A549 (cell line): ENCODE measurements around the gene FREM1. TPM values are rescaled to one million over a fixed set of nuclear protein-coding genes. Genes with fewer than 3 reads are reported as not detected.

ENCODE experiments used
- ATAC-seq, 2 experiments: fragments of 200-7000 bp in 1 of 2; fragments of >200 bp in 1 of 2; cut with Nextera tagmentation in 1 of 2; cut with Tn5 transposase in 1 of 2; 3 replicates each; pipeline versions ENCODE4 v1.8.0 to v1.9.1; 2018 to 2020; ENCODE audit warnings: mild to moderate bottlenecking in 1 of 2, moderate library complexity in 1 of 2
- CTCF ChIA-PET: fragments of 300-600 bp; sonication (Branson Sonifier 250); formaldehyde crosslinking; extraction: SDS; loops from one replicate; lab custom pipeline; 2021; ENCODE audit warnings: antibody characterized with exemption, inconsistent platforms; lab: Yijun Ruan, JAX
- POLR2A ChIA-PET: fragments of 350-600 bp; formaldehyde crosslinking; extraction: SDS; loops from one replicate; lab custom pipeline; 2021; ENCODE audit warnings: antibody characterized with exemption, inconsistent platforms; lab: Yijun Ruan, JAX
- DNase-seq, 2 experiments: peaks; one replicate each; pipeline versions ENCODE4 v3.0.0 to v3.0.0-alpha.2; 2011 to 2016; ENCODE audit warnings: low read depth in 1 of 2, low spot score in 1 of 2
- FAIRE-seq: peaks from 2 replicates; lab custom pipeline; 2011; peaks lifted over from hg19 to GRCh38; lab: Jason Lieb, UNC
- H3K27ac ChIP-seq, 2 experiments: fragments of >200 bp; sonication (Bioruptor Twin); formaldehyde crosslinking; 3 replicates each; pipeline ENCODE4 v1.5.1; 2016 to 2017
- H3K4me1 ChIP-seq: fragments of >200 bp; sonication (Bioruptor Twin); formaldehyde crosslinking; 3 replicates; pipeline ENCODE4 v1.6.1; 2016
- H3K4me2 ChIP-seq: fragments of >200 bp; sonication (Bioruptor Twin); formaldehyde crosslinking; 3 replicates; pipeline ENCODE4 v1.6.1; 2016
- H3K4me3 ChIP-seq: fragments of >200 bp; sonication (Bioruptor Twin); formaldehyde crosslinking; 3 replicates; pipeline ENCODE4 v1.5.1; 2016
- H3K9me3 ChIP-seq: fragments of >200 bp; sonication (Bioruptor Twin); formaldehyde crosslinking; 3 replicates; pipeline ENCODE4 v1.6.1; 2016
- FOSB ChIP-seq: fragments of 250-450 bp; sonication (Bioruptor Pico); IDR thresholded peaks from 2 replicates; pipeline ENCODE4 v1.5.0; 2020; ENCODE audit warnings: mild to moderate bottlenecking, moderate library complexity
- FOSL2 ChIP-seq, 2 experiments: fragments of 450-650 bp in 1 of 2; fragments of >200 bp in 1 of 2; sonication (Bioruptor Twin) in 1 of 2; formaldehyde crosslinking; IDR thresholded peaks; 2 replicates each; pipeline versions ENCODE4 v1.5.0 to v1.6.1; 2016 to 2020; ENCODE audit warnings: mild to moderate bottlenecking in 1 of 2, moderate library complexity in 1 of 2
- FOXS1 ChIP-seq: fragments of 250-450 bp; sonication (Bioruptor Pico); IDR thresholded peaks from 2 replicates; pipeline ENCODE4 v1.5.0; 2020; ENCODE audit warnings: mild to moderate bottlenecking, moderate library complexity
- HDAC2 ChIP-seq: fragments of 200-600 bp; sonication (generic); IDR thresholded peaks from 2 replicates; pipeline ENCODE4 v1.6.1; 2016
- HOXA7 ChIP-seq: fragments of 250-450 bp; sonication (Bioruptor Pico); IDR thresholded peaks from 2 replicates; pipeline ENCODE4 v1.5.0; 2020; ENCODE audit warnings: mild to moderate bottlenecking, moderate library complexity
- HOXB5 ChIP-seq: fragments of 250-450 bp; sonication (Bioruptor Pico); IDR thresholded peaks from 2 replicates; pipeline ENCODE4 v1.5.0; 2020; ENCODE audit warnings: mild to moderate bottlenecking, moderate library complexity
- MAFK ChIP-seq: fragments of 450-650 bp; IDR thresholded peaks from 2 replicates; pipeline ENCODE4 v1.6.1; 2014; ENCODE audit not compliant: partially characterized antibody
- POLR2A ChIP-seq: IDR thresholded peaks from 2 replicates; pipeline ENCODE4 v1.6.1; 2012; ENCODE audit warnings: mild to moderate bottlenecking, low read length
- RAD21 ChIP-seq, 2 experiments: fragments of >200 bp in 1 of 2; sonication (Bioruptor Twin) in 1 of 2; formaldehyde crosslinking in 1 of 2; IDR thresholded peaks in 1 of 2; conservative IDR thresholded peaks in 1 of 2; 2 replicates in 1 of 2; 3 replicates in 1 of 2; pipeline ENCODE4 v1.6.1; 2012 to 2018; ENCODE audit warnings: inconsistent platforms in 1 of 2
- RFX5 ChIP-seq: fragments of 450-650 bp; IDR thresholded peaks from 2 replicates; pipeline ENCODE4 v1.7.1; 2014; ENCODE audit warnings: antibody characterized with exemption, mild to moderate bottlenecking, moderate library complexity
- RNF2 ChIP-seq: fragments of 200-600 bp; sonication (generic); IDR thresholded peaks from 2 replicates; pipeline ENCODE4 v1.6.1; 2016; ENCODE audit warnings: low read depth, mild to moderate bottlenecking, antibody characterized with exemption, moderate library complexity, borderline replicate concordance
- TP53 ChIP-seq: fragments of 250-450 bp; sonication (Bioruptor Pico); IDR thresholded peaks from 2 replicates; pipeline ENCODE4 v1.5.0; 2021; ENCODE audit warnings: mild to moderate bottlenecking, moderate library complexity
- ZFP36 ChIP-seq: fragments of 450-650 bp; IDR thresholded peaks from 2 replicates; pipeline ENCODE4 v1.6.1; 2014; ENCODE audit warnings: borderline replicate concordance; ENCODE audit not compliant: partially characterized antibody
- ZNF302 ChIP-seq: fragments of 250-450 bp; sonication (Bioruptor Pico); IDR thresholded peaks from 2 replicates; pipeline ENCODE4 v1.9.0; 2021; ENCODE audit warnings: inconsistent platforms, mild to moderate bottlenecking, moderate library complexity
- WGBS: methylation state at CpG from one replicate; pipeline ENCODE4 v1.1.6; 2017; ENCODE audit errors: missing lambda C conversion rate; 5-methylcytosine and 5-hydroxymethylcytosine counted together
- polyA plus RNA-seq, 4 experiments: library from polyadenylated mRNA; depleted of rRNA in 3 of 4; stranded (reverse); fragments of >200 nt; fragmentation: RNase III in 1 of 4; extraction: RNeasy Plus Mini Kit Qiagen cat#74134 plus additional on column Dnase treatment in 1 of 4; gene quantifications; 2 replicates in 3 of 4; 3 replicates in 1 of 4; pipeline ENCODE4 v1.2.3, GENCODE V29; 2011 to 2017
- TF ChIP-seq, protein P1 (sequence below): IDR thresholded peaks from 2 replicates; pipeline ENCODE4 v1.6.1; 2012
- TF ChIP-seq, protein P2 (sequence below): fragments of 200-600 bp; sonication (generic); IDR thresholded peaks from 2 replicates; pipeline ENCODE4 v1.6.1; 2016; ENCODE audit warnings: antibody characterized with exemption, mild to moderate bottlenecking, moderate library complexity
- TF ChIP-seq, protein P3 (sequence below): fragments of >200 bp; sonication (Bioruptor Twin); formaldehyde crosslinking; IDR thresholded peaks from 3 replicates; pipeline ENCODE4 v1.6.1; 2016
- TF ChIP-seq, protein P4 (sequence below): IDR thresholded peaks from 2 replicates; pipeline ENCODE4 v1.6.1; 2012

FREM1 gene
- polyA plus RNA-seq, 2 of the 4 experiments (the other 2 are of a cell fraction): not detected

DNA sequence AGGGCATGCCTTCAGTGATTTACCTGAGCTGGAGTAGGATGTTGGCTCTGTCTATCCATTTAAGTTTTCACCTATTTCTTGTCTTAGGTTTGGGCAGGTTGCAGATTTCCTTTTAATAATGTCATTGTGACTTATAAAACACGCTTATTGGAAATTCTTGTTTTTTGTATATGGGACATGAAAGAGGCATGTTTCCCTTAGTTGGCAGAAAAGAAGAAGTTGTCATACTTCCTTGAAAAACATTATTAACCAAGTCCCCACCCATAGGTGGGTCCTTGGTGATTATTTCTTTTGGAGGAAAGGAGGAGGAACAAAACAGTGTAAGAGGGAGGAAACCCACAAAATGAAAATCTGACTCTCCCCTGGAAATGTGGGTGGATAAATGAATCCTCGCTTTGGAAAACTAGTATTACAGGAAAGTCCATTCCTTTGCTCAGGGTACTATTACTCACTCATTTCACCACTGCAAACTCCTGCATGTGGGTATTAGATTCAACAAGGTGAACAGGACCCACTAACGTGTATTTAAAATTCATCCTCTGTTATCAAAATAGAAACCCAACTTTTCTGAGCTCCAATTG lies 197.0 kb downstream of the FREM1 start:
- DNase-seq (no peak), FAIRE-seq (no peak), ATAC-seq (no peak)
- 8% methylated on average over 3 of the region's 3 CpGs for WGBS
- Histone ChIP-seq H3K4me3 (no peak overlapping the region), H3K27ac (no peak overlapping the region), H3K4me2 (no peak overlapping the region), H3K9me3 (no peaks in the 10 kb centered on the region), H3K4me1 (no peaks in the 10 kb centered on the region)
- CTCF ChIA-PET: interaction anchor here (1.4 kb wide), 1 partner anchor 55 kb away, joined by 3 read pairs; no protein-coding TSS in a partner anchor
- POLR2A ChIA-PET: no interaction called here
- TF ChIP-seq RAD21 (conservative IDR thresholded peaks at IDR 0.05 in 1 of 2, IDR thresholded peaks at IDR 0.05 in 1 of 2) (no peak), MAFK (peak; percentile 49), ZNF302 (CRISPR knock-in tag) (no peak), FOXS1 (CRISPR knock-in tag) (no peak)
- TF ChIP-seq, protein P1, sequence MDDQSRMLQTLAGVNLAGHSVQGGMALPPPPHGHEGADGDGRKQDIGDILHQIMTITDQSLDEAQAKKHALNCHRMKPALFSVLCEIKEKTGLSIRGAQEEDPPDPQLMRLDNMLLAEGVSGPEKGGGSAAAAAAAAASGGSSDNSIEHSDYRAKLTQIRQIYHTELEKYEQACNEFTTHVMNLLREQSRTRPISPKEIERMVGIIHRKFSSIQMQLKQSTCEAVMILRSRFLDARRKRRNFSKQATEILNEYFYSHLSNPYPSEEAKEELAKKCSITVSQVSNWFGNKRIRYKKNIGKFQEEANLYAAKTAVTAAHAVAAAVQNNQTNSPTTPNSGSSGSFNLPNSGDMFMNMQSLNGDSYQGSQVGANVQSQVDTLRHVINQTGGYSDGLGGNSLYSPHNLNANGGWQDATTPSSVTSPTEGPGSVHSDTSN: no peak
- TF ChIP-seq, protein P2, sequence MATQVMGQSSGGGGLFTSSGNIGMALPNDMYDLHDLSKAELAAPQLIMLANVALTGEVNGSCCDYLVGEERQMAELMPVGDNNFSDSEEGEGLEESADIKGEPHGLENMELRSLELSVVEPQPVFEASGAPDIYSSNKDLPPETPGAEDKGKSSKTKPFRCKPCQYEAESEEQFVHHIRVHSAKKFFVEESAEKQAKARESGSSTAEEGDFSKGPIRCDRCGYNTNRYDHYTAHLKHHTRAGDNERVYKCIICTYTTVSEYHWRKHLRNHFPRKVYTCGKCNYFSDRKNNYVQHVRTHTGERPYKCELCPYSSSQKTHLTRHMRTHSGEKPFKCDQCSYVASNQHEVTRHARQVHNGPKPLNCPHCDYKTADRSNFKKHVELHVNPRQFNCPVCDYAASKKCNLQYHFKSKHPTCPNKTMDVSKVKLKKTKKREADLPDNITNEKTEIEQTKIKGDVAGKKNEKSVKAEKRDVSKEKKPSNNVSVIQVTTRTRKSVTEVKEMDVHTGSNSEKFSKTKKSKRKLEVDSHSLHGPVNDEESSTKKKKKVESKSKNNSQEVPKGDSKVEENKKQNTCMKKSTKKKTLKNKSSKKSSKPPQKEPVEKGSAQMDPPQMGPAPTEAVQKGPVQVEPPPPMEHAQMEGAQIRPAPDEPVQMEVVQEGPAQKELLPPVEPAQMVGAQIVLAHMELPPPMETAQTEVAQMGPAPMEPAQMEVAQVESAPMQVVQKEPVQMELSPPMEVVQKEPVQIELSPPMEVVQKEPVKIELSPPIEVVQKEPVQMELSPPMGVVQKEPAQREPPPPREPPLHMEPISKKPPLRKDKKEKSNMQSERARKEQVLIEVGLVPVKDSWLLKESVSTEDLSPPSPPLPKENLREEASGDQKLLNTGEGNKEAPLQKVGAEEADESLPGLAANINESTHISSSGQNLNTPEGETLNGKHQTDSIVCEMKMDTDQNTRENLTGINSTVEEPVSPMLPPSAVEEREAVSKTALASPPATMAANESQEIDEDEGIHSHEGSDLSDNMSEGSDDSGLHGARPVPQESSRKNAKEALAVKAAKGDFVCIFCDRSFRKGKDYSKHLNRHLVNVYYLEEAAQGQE: no peak

DNA sequence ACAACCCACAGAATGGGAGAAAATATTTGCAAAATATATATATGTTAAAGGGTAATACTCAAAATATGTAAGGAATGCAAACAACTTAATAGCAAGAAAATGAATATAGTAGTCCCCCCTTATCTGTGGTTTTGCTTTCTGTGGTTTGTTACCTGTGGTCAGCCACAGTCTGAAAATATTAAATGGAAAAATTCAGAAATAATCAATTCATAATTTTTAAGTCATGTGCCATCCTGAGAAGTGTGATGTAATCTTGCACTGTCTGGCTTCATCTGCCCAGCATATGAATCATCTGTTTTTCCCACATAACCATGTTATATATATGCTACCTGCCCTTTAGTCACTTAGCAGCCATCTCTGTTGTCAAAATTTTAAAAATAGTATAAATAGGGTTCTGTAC lies 199.4 kb downstream of the FREM1 start:
- DNase-seq (no peak), ATAC-seq (no peak), FAIRE-seq (no peak)
- Histone ChIP-seq H3K4me1 (no peaks in the 10 kb centered on the region), H3K9me3 (0 out of 3 replicates have a peak, but pooled peaks cover 3% of the 10 kb centered on the region), H3K27ac (no peak overlapping the region), H3K4me2 (no peak overlapping the region), H3K4me3 (no peak overlapping the region)
- TF ChIP-seq HOXB5 (CRISPR knock-in tag) (no peak), HDAC2 (no peak), POLR2A (no peak), FOSB (CRISPR knock-in tag) (no peak), ZFP36 (no peak)
- TF ChIP-seq, protein P3, sequence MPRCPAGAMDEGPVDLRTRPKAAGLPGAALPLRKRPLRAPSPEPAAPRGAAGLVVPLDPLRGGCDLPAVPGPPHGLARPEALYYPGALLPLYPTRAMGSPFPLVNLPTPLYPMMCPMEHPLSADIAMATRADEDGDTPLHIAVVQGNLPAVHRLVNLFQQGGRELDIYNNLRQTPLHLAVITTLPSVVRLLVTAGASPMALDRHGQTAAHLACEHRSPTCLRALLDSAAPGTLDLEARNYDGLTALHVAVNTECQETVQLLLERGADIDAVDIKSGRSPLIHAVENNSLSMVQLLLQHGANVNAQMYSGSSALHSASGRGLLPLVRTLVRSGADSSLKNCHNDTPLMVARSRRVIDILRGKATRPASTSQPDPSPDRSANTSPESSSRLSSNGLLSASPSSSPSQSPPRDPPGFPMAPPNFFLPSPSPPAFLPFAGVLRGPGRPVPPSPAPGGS: no peak
- POLR2A ChIA-PET: no interaction called here
- CTCF ChIA-PET: interaction anchor here (1.0 kb wide), 1 partner anchor 59 kb away, joined by 3 read pairs; no protein-coding TSS in a partner anchor

DNA sequence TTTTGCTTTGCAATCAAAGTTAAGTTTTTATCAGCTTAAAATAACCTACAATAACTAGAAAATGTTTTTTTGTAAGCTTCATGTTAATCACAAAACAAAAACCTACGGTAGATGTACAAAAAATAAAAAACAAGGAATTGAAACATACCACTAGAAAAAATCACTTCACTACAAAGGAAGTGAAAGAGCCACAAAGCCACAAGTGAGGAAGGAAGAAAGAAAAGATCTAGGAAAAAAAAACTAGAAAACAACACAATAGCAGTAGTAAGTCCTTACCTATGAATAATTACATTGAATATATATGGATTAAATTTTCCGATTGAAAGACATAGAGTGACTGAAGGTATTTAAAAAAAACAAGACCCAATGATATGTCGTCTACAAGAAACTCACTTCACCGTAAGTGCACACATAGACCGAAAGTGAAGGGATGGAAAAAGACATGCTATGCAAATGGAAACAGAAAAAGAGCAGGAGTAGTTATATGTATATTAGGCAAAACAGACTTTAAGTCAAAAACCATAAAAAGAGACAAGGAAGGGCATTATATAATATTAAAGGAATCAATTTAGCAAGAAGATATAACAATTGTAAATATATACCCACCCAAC lies 203.6 kb downstream of the FREM1 start:
- H3K27ac ChIP-seq: no peak overlapping the region
- peaks cover 17% of the 10 kb centered on the region for H3K9me3 ChIP-seq
- ATAC-seq (no peak), DNase-seq (no peak), FAIRE-seq (no peak)
- ChIA-PET POLR2A (no interaction called here), CTCF (interaction anchor here (1.0 kb wide), 1 partner anchor 241 kb away, joined by 4 read pairs; no protein-coding TSS in a partner anchor)
- no peak overlapping the region for H3K4me3 ChIP-seq
- H3K4me2 ChIP-seq: no peak overlapping the region
- 46% methylated on average over 5 of the region's 5 CpGs for WGBS
- H3K4me1 ChIP-seq: no peaks in the 10 kb centered on the region
- TF ChIP-seq FOSL2 (IDR thresholded peaks at IDR 0.05): no peak
- no peak for TF ChIP-seq FOSL2 (CRISPR knock-in tag; IDR thresholded peaks at IDR 0.05)
- TF ChIP-seq, protein P1: no peak
- no peak for TF ChIP-seq RNF2
- no peak for TF ChIP-seq MAFK
- TF ChIP-seq, protein P2: no peak
- no peak for TF ChIP-seq HOXA7 (CRISPR knock-in tag)
- TF ChIP-seq TP53 (CRISPR knock-in tag): no peak
- no peak for TF ChIP-seq FOXS1 (CRISPR knock-in tag)
- TF ChIP-seq, protein P3: no peak
- no peak for TF ChIP-seq RFX5
- TF ChIP-seq, protein P4, sequence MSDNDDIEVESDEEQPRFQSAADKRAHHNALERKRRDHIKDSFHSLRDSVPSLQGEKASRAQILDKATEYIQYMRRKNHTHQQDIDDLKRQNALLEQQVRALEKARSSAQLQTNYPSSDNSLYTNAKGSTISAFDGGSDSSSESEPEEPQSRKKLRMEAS: no peak
